ENCODE measurements around the gene ACTL6B. TPM values are rescaled to one million over a fixed set of nuclear protein-coding genes. Genes with fewer than 3 reads are reported as not detected.

Gene ACTL6B
- total and polyA plus RNA-seq, 10 donors = not detected

DNA sequence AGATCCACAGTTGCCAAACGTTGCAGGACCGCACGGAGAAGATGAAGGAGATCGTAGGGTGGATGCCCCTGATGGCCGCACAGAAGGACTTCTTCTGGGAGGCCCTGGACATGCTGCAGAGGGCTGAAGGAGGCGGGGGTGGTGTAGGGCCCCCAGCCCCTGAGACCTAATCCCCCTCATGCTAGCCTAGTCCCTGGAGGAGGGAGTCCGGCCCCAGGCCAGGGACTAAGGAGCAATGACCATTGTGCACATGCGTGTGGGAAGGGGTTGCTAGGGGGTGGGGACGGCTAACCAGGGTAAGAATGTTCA is 55.6 kb downstream of the ACTL6B start:
- 79 to 92% (median 87%) methylated on average over 6 to 9 of the region's 9 CpGs for WGBS, 5 donors
- no peak for DNase-seq
- Histone ChIP-seq H3K27ac (no peak overlapping the region), H3K4me3 (no peak overlapping the region), H3K36me3 (no peaks in the 10 kb centered on the region), H3K9me3 (no peaks in the 10 kb centered on the region), H3K4me1 (peaks cover 11 to 37% (median 21%) of the 10 kb centered on the region in 6 donors), H3K27me3 (replicated peaks in 1 of 7) (peaks cover 0 to 28% (median 0%) of the 10 kb centered on the region in 7 donors)
- intact Hi-C loops (cut with DNase I; ENCODE audit: low total_unique reads) = no loop called here
- no peak for TF ChIP-seq CTCF (IDR thresholded peaks at IDR 0.05 in 8 of 11, conservative IDR thresholded peaks at IDR 0.05 in 3 of 11)
- no peak for TF ChIP-seq POLR2AphosphoS5 (IDR thresholded peaks at IDR 0.05)
- TF ChIP-seq POLR2A (IDR thresholded peaks at IDR 0.05) = no peak

DNA sequence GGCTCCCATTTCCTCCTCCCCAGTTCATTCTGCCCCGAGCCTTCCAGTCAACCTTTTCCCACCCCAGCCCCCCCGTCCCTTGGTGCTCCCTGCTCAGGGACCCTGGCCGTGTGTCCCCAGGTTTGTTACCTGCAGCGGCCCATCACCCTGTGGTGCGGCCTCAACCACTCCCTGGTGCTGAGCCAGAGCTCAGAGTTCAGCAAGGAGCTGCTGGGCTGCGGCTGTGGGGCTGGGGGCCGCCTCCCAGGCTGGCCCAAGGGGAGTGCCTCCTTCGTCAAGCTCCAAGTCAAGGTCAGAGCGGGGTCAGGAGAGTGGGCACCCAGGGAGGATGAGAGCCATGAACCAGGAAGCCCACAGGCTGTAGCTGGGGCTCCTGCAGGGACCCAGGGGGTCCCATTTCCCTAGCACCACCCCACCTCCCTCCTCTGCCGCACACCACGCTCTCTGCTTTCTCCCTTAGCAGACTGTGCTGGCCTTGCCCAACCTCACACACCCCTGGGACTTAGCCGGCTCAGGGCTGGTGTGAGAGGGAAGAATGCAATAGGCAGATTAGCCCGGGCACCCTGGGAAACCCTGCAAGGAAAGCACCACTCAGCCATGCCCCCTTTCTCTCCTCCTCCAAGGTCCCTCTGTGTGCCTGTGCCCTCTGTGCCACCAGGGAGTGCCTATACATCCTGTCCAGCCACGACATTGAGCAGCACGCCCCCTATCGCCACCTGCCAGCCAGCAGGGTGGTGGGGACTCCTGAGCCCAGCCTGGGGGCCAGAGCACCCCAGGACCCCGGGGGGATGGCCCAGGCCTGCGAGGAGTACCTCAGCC is 56.1 kb downstream of the ACTL6B start:
- no peaks in the 10 kb centered on the region for H3K36me3 ChIP-seq
- no peak for DNase-seq
- H3K27ac ChIP-seq = no peak overlapping the region
- TF ChIP-seq POLR2A (IDR thresholded peaks at IDR 0.05) (no peak), CTCF (IDR thresholded peaks at IDR 0.05 in 8 of 11, conservative IDR thresholded peaks at IDR 0.05 in 3 of 11) (no peak), POLR2AphosphoS5 (IDR thresholded peaks at IDR 0.05) (no peak)
- WGBS, 5 donors = 70 to 82% (median 79%) methylated on average over 16 to 18 of the region's 18 CpGs
- H3K4me3 ChIP-seq = no peak overlapping the region
- no peaks in the 10 kb centered on the region for H3K9me3 ChIP-seq
- intact Hi-C loops (cut with DNase I; ENCODE audit: low total_unique reads) = no loop called here
- peaks cover 5 to 31% (median 16%) of the 10 kb centered on the region in 6 donors for H3K4me1 ChIP-seq
- peaks cover 0 to 22% (median 0%) of the 10 kb centered on the region in 7 donors for H3K27me3 ChIP-seq (replicated peaks in 1 of 7)

- no peak overlapping the region for H3K4me3 ChIP-seq
- TF ChIP-seq CTCF (IDR thresholded peaks at IDR 0.05 in 8 of 11, conservative IDR thresholded peaks at IDR 0.05 in 3 of 11) = no peak
- TF ChIP-seq POLR2AphosphoS5 (IDR thresholded peaks at IDR 0.05) = no peak
- TF ChIP-seq POLR2A (IDR thresholded peaks at IDR 0.05) = no peak
- no peak for DNase-seq
- intact Hi-C loops (cut with DNase I; ENCODE audit: low total_unique reads) = no loop called here
- H3K27me3 ChIP-seq (replicated peaks in 1 of 7) = peaks cover 0 to 14% (median 0%) of the 10 kb centered on the region in 7 donors
- no peak overlapping the region for H3K27ac ChIP-seq
- H3K4me1 ChIP-seq = peaks cover 0 to 14% (median 2%) of the 10 kb centered on the region in 6 donors
- no peaks in the 10 kb centered on the region for H3K36me3 ChIP-seq
- 75 to 92% (median 84%) methylated on average over 4 of the region's 4 CpGs for WGBS, 5 donors
- H3K9me3 ChIP-seq = no peaks in the 10 kb centered on the region
Observed at GRCh38 chr7:100598425-100598824, 57.8 kb downstream of the ACTL6B start.

DNA sequence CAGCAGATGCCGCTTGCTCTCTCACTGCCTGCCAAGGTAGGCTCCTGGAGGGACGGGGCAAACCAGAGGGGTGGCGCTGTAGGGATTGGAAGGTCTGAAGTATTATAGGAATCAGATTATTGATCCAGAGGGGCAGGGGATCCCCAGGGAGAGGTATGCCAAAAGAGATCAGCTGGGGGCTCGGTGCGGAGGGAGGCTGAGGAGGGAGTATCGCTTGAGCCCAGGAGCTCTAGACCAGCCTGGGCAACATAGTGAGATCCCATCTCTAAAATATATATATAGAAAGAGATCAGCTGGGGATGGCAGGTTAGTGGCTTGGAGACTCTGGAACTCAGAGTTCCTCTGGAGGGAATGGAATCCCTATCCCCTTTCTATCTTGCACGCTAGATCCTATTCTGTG is 61.1 kb downstream of the ACTL6B start:
- intact Hi-C loops (cut with DNase I; ENCODE audit: low total_unique reads) = no loop called here
- Histone ChIP-seq H3K4me3 (no peak overlapping the region), H3K4me1 (peaks cover 0 to 3% (median 0%) of the 10 kb centered on the region in 6 donors), H3K27ac (no peak overlapping the region), H3K9me3 (no peaks in the 10 kb centered on the region), H3K36me3 (no peaks in the 10 kb centered on the region), H3K27me3 (replicated peaks in 1 of 7) (peaks cover 0 to 32% (median 0%) of the 10 kb centered on the region in 7 donors)
- no peak for DNase-seq
- WGBS, 5 donors = 92 to 97% (median 95%) methylated on average over 7 of the region's 7 CpGs
- no peak for TF ChIP-seq POLR2AphosphoS5 (IDR thresholded peaks at IDR 0.05)
- no peak for TF ChIP-seq POLR2A (IDR thresholded peaks at IDR 0.05)
- no peak for TF ChIP-seq CTCF (IDR thresholded peaks at IDR 0.05 in 8 of 11, conservative IDR thresholded peaks at IDR 0.05 in 3 of 11)
